ENCODE results near the gene KLF17.

KLF17 gene

GRCh38 chr1:44152692-44153091 lies 34.1 kb downstream of the KLF17 start:
- no peak for DNase-seq

- no peak for DNase-seq
Measured at GRCh38 chr1:44154049-44154448, 35.4 kb downstream of the KLF17 start.

- DNase-seq, result no peak
Measured at GRCh38 chr1:44157903-44158302, 39.3 kb downstream of the KLF17 start.

DNA sequence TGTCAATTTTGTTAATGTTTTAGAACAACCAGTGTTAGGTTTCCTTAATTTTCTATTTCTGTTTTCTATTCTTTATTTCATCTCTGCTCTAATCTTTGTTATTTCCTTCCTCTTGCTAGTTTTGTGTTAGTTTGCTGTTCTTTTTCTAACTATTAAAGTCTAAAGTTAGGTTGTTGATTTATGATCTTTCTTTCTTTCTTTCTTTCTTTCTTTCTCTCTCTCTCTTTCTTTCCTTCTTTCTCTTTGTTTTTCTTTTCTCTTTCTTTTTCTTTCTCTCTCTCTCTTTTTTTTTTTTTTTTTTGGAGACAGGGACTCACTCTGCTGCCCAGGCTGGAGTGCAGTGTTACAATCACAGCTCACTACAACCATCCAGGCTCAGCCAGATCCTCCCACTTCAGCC lies 40.2 kb downstream of the KLF17 start:
- no peak for DNase-seq

DNA sequence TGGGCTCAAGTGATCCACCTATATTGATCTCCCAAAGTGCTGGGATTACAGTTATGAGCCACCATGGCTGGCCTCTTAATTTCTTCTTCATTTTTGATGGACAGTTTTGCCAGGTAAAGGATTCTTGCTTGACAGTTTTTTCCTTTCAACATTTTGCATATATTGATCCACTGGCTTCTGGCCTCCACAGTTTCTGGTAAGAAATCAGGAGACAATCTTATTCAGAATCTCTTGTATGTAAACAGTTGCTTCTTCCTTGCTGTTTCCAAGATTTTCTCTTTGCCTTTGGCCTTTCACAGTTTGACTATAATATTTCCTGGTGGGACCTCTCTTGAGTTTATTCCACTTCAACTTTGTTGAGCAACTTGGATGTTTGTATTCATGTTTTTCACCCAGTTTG lies 42.9 kb downstream of the KLF17 start:
- no peak for DNase-seq

DNA sequence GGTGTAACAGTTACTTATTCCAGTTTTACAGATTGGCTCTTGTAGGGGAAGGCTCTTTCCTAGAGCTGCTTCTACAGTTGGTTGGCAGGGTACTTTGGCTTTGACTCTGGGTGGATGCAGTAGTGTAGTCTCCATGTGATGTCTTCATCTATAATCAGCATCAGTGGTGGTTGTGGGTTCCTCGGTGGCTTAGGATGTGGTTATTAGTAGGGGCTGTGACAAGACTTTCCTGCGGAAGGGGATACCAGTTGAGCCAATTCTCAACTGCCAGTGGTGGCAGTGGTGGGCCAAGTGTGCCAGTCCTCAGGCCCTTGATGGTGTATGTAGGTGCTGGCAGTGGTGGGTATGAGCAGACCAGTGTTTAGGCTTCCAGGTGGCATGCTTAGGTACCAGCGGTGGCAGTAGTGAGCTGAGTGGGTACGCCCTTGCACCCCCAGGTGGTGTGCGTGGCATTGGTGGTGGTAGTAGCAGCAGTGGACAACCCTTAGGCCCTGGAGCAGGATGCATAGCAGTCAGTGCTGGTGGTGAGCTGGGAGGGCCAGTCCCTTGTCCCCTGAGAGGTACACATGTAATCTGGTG lies 50.0 kb downstream of the KLF17 start:
- no peak for DNase-seq

DNA sequence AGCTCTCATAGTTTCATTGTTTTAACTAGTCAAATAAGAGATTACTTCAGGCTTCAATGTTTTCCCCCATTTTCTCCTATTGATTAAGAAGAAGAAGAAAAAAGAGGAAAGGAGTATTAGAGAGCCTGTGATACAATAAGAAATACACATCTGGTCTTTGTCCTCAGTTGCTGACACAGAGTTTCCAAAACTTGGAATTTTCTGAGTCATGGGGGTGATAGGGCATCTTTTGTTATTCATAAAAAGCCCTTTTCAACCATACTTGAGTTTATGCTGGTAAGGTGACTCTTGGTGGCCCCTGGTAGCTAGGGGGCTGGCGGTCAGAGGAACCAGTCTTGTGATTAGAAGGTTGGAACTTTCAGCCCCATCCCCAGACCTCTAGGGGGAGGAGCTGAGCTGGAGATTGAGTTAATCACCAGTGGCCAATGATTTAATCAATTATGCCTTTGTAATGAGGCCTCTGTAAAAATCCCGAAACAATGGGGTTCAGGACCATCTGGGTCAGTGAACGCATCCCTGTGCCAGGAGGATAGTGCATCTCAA lies 51.7 kb downstream of the KLF17 start:
- DNase-seq, result no peak

- no peak for DNase-seq
Measured at GRCh38 chr1:44174630-44175029, 56.0 kb downstream of the KLF17 start.

Measured in suppressor macrophage (primary cell).